GM12892 (cell line): ENCODE measurements around the gene INSR.
"Not testable (repeated sequence)": the region's sequence is repeated elsewhere in the genome, so short reads cannot be mapped to it uniquely, and the experiment has no call there.

Source experiments
- DNase-seq: peaks from one replicate; pipeline ENCODE4 v3.0.0; 2011; ENCODE audit not compliant: insufficient read length
- FAIRE-seq: peaks from 2 replicates; lab custom pipeline; 2011; peaks lifted over from hg19 to GRCh38; lab: Jason Lieb, UNC
- POLR2A ChIP-seq: IDR thresholded peaks from 2 replicates; pipeline ENCODE4 v1.6.1; 2011; ENCODE audit warnings: low read depth, low read length, control low read depth
- POLR2AphosphoS5 ChIP-seq: IDR thresholded peaks from 2 replicates; pipeline ENCODE4 v1.6.1; 2011; ENCODE audit warnings: low read depth, low read length, control low read depth
- TAF1 ChIP-seq: IDR thresholded peaks from 2 replicates; pipeline ENCODE4 v1.6.1; 2011; ENCODE audit warnings: low read depth, mild to moderate bottlenecking, control low read depth, low read length, borderline replicate concordance

INSR gene

GRCh38 chr19:7318176-7318575 is 24.0 kb upstream of the INSR start:
- FAIRE-seq (no peak), DNase-seq (no peak)
- TF ChIP-seq POLR2A = no peak
- no peak for TF ChIP-seq POLR2AphosphoS5
- TF ChIP-seq TAF1 = no peak

GRCh38 chr19:7312816-7313215 is 18.6 kb upstream of the INSR start:
- DNase-seq (no peak), FAIRE-seq (no peak)
- TF ChIP-seq POLR2A (no peak), TAF1 (no peak)

DNA sequence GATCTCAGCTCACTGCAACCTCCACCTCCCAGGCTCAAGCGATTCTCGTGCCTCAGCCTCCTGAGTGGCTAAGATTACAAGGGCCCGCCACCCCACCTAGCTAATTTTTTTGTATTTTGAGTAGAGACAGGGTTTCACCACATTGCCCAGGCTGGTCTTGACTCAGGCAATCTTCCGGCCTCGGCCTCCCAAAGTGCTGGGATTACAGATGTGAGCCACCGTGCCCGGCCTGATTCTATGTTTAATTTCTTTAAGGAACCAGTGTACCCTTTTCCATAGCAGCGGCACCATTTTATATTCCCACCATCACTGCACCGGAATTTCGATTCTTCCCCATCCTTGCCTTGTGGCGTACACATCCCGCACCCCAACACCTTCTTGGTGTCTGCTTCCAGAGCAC is 17.7 kb upstream of the INSR start:
- FAIRE-seq = no peak
- no peak for DNase-seq
- no peak for TF ChIP-seq POLR2AphosphoS5

DNA sequence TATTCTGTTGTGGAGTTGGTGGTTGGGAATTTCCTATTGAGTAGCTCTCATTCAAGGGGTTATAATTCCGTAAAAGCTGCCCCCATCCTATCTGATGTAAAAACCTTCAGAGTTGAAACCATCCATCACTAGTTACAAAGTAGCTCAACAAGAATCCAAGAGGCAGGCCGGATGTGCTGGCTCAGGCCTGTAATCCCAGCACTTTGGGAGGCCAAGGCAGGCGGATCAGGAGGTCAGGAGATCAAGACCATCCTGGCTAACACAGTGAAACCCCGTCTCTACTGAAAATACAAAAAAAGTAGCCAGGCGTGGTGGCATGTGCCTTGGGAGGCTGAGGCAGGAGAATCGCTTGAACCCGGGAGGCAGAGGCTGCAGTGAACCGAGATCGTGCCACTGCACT is 14.1 kb upstream of the INSR start:
- not testable (repeated sequence) for FAIRE-seq, DNase-seq

DNA sequence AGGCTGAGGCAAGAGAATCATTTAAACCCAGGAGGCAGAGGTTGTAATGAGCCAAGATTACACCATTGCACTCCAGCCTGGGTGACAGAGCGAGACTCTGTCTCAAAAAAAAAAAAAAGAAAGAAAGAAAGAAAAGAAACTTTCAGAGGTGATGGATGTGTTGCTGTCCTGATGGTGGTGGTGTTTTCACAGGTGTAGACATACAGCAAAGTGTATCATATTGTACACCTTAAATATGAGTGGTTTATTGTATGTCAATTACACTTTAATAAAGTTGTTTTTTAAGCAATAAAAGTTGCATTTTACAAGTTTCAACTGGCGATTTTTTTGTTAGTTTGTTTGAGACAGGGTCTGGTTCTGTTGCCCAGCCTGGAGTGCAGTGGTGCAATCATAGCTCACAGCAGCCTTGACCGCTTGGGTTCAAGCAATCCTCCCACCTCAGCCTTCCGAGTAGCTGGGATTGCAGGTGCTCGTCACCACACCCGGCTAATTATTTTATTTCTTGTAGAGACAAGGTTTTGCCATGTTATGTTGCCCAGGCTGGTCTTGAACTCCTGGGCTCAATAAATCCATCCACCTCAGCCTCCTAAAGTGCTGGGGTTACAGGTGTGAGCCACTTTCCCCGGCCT is 13.5 kb upstream of the INSR start:
- FAIRE-seq = no peak
- no peak for DNase-seq
- TF ChIP-seq TAF1 = no peak

GRCh38 chr19:7304200-7304599 is 10.0 kb upstream of the INSR start:
- TF ChIP-seq POLR2A (no peak), TAF1 (no peak), POLR2AphosphoS5 (no peak)
- FAIRE-seq = no peak
- DNase-seq = no peak

DNA sequence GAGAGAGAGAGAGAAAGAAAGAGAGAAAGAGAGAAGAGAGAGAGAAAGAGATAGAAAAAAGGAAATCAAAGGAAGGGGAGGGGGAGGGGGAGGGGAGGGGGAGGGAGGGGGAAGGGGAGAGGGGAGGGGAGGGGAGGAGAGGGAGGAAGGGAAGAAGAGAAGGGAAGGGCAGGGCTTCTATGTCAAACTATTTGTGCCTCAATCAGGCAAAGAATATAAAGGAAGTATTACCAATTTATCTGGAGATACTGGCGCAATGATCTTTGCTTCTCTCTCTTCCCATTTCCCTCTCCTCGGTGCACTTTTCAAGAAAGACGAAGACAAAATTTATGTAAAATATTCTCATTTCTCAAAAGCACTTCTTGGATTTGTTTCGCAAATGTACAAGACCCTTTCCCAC is 9.3 kb upstream of the INSR start:
- no peak for FAIRE-seq
- no peak for DNase-seq
- TF ChIP-seq TAF1 (no peak), POLR2AphosphoS5 (no peak)

DNA sequence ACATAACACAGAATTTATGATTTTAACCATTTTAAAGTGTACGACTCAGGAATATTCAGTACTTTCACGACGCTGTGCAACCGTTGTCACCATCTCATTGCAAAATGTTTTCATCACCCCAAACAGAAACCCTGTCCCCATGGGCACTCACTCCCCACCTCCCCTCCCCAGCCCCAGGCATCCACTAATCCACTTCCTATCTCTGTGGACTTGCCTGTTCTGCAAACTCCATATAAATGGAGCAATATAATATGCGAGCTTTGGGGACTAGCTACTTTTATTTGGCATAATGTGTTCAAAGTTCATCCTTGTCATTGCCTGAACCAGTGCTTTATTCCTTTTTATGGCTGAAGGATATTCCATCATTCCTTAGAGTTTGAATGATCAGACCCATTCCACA is 7.3 kb upstream of the INSR start:
- TF ChIP-seq POLR2AphosphoS5 (no peak), TAF1 (no peak), POLR2A (no peak)
- no peak for FAIRE-seq
- DNase-seq = no peak

DNA sequence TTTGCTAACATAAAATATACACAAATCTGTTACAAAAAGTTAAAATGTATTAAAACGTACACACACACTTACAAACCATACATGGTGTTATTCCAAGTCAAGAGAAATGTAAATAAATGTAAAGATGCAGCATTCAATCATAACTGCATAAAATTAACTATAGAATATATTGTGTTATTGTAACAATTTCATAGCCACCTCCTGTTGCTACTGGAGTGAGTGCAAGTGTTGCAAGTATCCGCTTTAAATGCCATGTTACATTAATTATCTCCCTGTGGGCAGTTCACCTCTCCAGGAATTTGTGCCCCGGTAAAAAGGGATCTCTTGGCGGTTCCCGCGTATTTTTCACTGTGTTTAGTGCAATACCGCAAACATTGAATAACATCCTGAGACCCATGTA is 3.5 kb upstream of the INSR start:
- FAIRE-seq (no peak), DNase-seq (no peak)
- TF ChIP-seq POLR2A = no peak
- TF ChIP-seq TAF1 = no peak
- no peak for TF ChIP-seq POLR2AphosphoS5

GRCh38 chr19:7295912-7296536 is 1.8 kb upstream of the INSR start:
- no peak for DNase-seq
- TF ChIP-seq POLR2AphosphoS5 (no peak), TAF1 (no peak)
- no peak for FAIRE-seq

GRCh38 chr19:7294558-7295212 is 471 bp upstream of the INSR start:
- no peak for FAIRE-seq
- TF ChIP-seq POLR2AphosphoS5 (no peak), POLR2A (peak; percentile 59)
- DNase-seq = peak; percentile 46

DNA sequence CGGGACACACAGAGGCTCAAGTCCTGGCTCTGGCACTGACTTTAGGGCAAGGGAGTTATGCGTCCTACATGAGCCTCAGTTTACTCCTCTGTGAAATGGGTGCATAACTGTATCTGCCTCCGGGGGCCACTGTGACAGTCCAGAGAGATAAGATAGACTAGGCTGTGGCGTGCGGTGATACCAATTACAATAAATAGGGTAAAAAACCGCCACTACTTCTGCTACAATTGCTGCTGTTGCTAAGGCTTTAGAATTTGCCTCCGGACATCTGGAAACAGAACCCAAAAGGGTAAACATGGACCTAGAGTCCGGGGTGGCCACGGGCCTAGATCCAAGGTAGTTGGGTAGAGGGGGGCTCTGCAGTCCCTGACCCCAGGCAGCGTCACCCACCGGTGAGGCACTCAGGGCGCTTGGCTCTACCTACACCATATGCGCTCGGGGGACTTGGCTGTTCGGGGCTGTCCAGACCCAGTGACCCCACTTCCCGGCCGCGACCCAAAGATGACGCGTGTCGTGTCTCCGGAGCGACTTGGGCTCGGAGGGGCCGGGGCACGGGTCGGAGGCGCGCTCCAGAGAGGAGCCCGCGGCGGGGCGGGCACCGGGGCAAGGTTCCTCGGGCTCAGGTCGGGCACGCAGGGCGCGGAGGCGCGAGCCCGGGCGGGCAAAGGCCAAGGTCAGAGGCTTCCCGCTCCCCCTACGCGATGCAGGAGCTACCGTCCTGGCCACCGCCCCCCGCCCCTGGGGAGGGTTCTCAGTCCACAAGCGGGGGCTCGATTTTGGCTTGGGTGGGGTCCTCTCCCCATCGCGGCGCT is 1.1 kb downstream of the INSR start:
- TF ChIP-seq TAF1 = no peak
- no peak for TF ChIP-seq POLR2A
- TF ChIP-seq POLR2AphosphoS5 = no peak
- FAIRE-seq = no peak
- no peak for DNase-seq

- TF ChIP-seq TAF1 = no peak
- TF ChIP-seq POLR2A = no peak
- TF ChIP-seq POLR2AphosphoS5 = no peak
- FAIRE-seq (no peak), DNase-seq (no peak)
These were observed 1.8 kb downstream of the INSR start for GRCh38 chr19:7292352-7292949.
